ENCODE measurements around the gene GIMD1.
"Not testable (repeated sequence)": the region's sequence is repeated elsewhere in the genome, so short reads cannot be mapped to it uniquely, and the experiment has no call there.

Gene GIMD1

GRCh38 chr4:106347167-106347566, 21.4 kb downstream of the GIMD1 start:
- no peak for DNase-seq

GRCh38 chr4:106344647-106344970, 24.0 kb downstream of the GIMD1 start:
- DNase-seq: no peak

- no peak for DNase-seq
Observed at GRCh38 chr4:106343865-106344646, 24.5 kb downstream of the GIMD1 start.

GRCh38 chr4:106340774-106341173, 27.8 kb downstream of the GIMD1 start:
- DNase-seq: no peak

GRCh38 chr4:106339431-106339830, 29.1 kb downstream of the GIMD1 start:
- no peak for DNase-seq

GRCh38 chr4:106338671-106339070, 29.9 kb downstream of the GIMD1 start:
- no peak for DNase-seq

GRCh38 chr4:106337916-106338315, 30.7 kb downstream of the GIMD1 start:
- DNase-seq: no peak

GRCh38 chr4:106336618-106337017, 32.0 kb downstream of the GIMD1 start:
- DNase-seq: no peak

GRCh38 chr4:106334741-106335470, 33.7 kb downstream of the GIMD1 start:
- DNase-seq: no peak

GRCh38 chr4:106333186-106333585, 35.4 kb downstream of the GIMD1 start:
- DNase-seq: no peak

GRCh38 chr4:106329041-106329618, 39.4 kb downstream of the GIMD1 start:
- no peak for DNase-seq

- DNase-seq: no peak
Observed at GRCh38 chr4:106325800-106326199, 42.8 kb downstream of the GIMD1 start.

GRCh38 chr4:106323119-106323518, 45.5 kb downstream of the GIMD1 start:
- no peak for DNase-seq

- not testable (repeated sequence) for DNase-seq
Observed at GRCh38 chr4:106321814-106322213, 46.8 kb downstream of the GIMD1 start.

GRCh38 chr4:106321168-106321567, 47.4 kb downstream of the GIMD1 start:
- DNase-seq: not testable (repeated sequence)

- no peak for DNase-seq
Observed at GRCh38 chr4:106320235-106320634, 48.3 kb downstream of the GIMD1 start.

GRCh38 chr4:106318511-106318910, 50.1 kb downstream of the GIMD1 start:
- no peak for DNase-seq

GRCh38 chr4:106317815-106318214, 50.8 kb downstream of the GIMD1 start:
- DNase-seq: no peak

- DNase-seq: no peak
Observed at GRCh38 chr4:106316773-106317409, 51.7 kb downstream of the GIMD1 start.

GRCh38 chr4:106315968-106316772, 52.4 kb downstream of the GIMD1 start, which contains the start of the genes AIMP1 and TBCK:
Gene AIMP1, plus strand, starts transcription at chr4:106316550. Its CDS starts 8,460 bp downstream, at chr4:106325010.
Gene TBCK, minus strand, starts transcription at chr4:106316209. Its CDS starts 7,249 bp downstream, at chr4:106308960.
- DNase-seq: peak; percentile 85

- no peak for DNase-seq
Observed at GRCh38 chr4:106315476-106315967, 53.1 kb downstream of the GIMD1 start.

GRCh38 chr4:106314960-106315359, 53.6 kb downstream of the GIMD1 start:
- DNase-seq: no peak

Data from NCI-H1417 treated with DMSO at 0.1 percent for 48 hours (cell line).